GM21576 (cell line): ENCODE results near the gene LPAR1.
"Not testable (repeated sequence)": the region's sequence is repeated elsewhere in the genome, so short reads cannot be mapped to it uniquely, and the experiment has no call there.

Experiments used
- ATAC-seq: cut with Tn5 transposase; IDR thresholded peaks from one replicate; pipeline ENCODE4 v1.9.1; 2021; ENCODE audit warnings: mild to moderate bottlenecking, moderate library complexity; ENCODE audit not compliant: unreplicated experiment

LPAR1 gene, protein sequence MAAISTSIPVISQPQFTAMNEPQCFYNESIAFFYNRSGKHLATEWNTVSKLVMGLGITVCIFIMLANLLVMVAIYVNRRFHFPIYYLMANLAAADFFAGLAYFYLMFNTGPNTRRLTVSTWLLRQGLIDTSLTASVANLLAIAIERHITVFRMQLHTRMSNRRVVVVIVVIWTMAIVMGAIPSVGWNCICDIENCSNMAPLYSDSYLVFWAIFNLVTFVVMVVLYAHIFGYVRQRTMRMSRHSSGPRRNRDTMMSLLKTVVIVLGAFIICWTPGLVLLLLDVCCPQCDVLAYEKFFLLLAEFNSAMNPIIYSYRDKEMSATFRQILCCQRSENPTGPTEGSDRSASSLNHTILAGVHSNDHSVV

DNA sequence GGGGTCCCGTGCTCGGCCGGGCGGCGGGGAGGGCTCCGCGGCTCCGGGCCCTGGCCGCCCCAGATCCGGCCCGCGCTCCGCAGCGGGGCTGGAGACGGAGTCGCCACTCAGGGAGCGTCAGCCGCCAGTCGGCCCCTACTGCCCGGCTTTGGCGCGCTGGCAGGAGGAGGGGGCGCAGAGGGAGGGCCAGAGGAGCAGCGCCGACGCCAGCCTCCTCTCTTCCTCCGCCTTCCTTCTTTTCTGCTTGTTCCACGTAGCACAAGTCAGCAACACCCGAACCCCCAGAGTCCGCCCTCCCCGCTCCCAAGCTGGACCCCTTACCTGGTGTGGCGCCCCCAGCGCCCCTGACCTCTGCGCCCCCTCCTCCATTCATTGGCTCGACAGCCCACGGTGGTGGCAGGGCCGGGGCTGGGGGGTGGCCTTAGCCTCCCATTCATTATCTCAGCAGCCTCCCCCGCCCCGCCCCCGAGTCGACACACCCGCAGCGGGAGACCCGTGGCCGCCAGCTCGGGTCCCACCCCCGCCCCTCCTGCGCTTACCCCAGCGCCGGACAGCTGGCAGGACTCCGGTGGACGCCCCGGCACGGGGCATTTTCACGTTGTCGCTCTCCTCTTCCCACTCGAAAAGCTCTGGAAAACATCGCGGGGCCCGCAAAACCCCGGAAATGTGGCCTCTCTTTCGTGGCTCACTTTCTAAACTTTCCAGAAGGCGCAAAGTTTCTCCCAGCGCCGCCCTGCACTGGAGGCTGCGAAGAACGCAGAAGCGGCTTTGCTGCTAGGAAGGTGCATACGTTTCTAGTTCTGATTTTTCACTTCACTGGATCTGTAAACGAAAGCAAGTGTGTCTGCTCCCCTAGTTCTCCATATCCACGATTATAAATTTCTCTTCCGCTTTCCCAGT lies at the start of gene LPAR1:
Gene LPAR1, minus strand, starts transcription at position 140 of the 900 bp plus-strand sequence. CDS start 66,353 bp downstream, outside the sequence.
- no peak for ATAC-seq

DNA sequence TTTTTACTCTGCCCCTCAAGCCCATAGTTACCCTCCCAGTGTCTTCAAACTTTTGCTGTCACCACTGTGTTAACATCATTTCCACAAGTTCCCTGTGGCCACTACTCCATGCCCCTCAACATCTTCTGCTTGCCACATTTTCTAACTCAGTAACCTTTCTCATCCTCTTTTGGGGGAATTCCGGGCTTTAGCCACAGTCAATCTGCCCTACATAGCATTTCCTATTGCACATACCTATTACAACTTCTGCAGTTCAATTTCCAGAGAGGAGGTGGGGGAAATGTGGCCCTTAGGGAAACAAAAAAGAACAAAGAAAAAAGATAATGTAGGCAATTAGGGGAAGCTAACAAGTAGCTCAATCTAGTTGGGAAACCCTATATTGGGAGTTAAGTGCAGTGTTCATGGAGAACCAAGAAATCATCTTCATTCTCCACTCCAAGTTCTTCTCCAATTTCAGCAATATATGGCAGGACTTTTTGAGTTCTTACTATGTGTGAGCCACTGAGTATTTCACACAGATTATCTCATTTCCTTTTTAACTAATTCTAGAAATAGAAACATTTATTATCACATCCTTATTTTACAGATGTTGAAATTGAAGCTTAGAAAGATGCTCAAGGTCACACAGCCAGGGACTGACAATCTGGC lies 40.2 kb upstream of the LPAR1 start:
- peak; percentile 72 for ATAC-seq

DNA sequence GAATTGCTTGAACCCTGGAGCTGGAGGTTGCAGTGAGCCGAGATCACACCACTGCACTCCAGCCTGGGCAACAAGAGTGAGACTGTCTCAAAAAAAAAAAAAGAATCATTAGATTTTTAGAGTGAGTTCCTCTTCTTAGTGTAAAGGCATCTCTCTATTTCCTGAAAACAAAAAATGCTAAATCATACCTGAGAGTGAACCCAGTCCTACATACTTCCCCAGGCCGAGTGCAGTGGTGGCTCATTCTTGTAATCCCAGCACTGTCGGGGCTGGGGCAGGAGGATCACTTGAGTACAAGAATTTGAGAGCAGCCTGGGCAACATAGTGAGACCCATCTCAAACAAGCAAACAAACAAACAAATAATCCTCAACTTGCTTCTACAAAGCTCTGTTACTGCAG lies 38.2 kb upstream of the LPAR1 start:
- no peak for ATAC-seq

DNA sequence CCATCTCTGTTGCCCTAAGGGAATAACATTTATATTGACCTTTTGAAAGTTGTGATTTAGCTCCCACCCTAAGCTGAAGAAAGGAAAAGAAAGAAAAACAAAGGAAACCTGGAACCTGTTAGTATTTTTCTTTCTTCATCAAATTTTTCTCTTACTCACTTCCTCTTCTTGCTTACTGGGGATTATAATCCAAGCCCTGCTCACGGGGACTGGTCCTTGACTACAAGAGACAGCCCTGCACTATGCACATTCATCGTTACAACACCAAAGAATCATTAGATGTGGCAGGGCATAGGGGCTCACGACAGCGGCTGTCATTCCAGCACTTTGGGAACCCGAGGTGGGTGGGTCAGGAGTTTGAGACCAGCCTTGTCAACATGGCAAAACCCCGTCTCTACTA lies 37.8 kb upstream of the LPAR1 start:
- ATAC-seq = no peak

DNA sequence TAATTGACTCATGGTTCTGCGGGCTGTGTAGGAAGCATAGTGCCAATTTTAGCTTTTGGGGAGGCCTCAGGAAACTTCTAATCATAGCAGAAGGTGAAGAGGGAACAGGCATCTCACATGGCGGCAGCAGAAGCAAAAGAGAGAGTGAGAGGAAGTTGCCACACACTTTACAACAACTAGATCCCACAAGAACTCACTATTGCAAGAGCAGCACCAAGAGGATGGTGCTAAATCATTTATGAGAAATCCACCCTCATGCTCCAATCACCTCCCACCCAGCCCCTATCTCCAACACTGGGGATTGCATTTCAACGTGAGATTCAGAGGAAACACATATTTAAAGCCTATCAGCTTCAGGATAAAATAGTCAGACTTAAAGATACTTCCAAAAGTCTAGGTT lies 36.1 kb upstream of the LPAR1 start:
- no peak for ATAC-seq

DNA sequence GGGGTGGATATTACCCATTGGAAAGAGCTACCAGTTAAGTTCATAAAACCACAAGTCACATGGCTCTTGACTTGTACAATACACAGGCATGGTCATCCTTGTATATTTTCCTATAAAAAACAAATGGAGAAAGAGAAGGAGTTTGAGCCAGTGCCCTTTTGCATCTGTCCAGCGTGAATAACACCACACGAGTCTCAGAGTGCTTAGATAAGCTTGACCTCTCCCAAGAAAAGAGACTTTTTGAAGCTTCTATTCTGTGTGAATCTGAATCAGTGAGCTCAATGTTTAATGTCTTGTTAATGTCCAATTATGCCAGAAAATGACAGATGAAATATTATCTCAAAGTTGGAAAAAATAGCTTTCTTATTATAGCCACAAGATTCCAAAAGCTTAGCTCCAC lies 30.9 kb upstream of the LPAR1 start:
- no peak for ATAC-seq

DNA sequence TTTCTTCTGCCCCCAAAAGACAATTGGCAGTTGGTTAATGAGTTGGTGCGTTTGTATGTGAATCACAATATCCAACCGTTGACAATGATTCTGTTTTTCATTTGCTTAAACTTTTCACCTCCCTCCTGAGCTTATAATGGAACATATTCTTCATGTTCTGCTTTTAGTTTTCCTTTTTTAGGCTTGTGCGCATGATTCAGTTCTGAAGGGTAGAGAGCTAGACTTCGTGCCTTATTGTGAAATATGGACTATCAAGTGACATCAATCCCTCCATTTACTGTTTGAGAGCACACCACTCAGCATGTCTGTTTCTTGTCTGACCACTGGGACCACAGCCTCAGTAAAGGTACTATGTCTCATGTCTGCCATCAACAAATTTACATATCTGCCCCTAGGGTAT lies 30.5 kb upstream of the LPAR1 start:
- no peak for ATAC-seq

DNA sequence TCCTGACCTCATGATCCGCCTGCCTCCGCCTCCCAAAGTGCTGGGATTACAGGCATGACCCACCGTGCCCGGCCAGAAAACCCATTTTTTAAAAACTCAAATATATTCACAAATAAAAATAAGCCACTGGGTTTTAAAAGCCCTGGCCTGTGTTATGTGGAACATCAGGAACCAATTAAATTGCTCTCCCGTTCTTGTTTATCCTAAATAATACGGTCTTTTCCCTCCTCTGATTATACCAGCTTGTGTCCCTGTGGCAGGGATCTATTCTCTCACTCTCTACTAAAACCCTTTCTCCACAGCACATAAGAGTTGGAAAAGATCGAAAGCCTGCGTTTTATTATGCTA lies 30.1 kb upstream of the LPAR1 start:
- no peak for ATAC-seq

DNA sequence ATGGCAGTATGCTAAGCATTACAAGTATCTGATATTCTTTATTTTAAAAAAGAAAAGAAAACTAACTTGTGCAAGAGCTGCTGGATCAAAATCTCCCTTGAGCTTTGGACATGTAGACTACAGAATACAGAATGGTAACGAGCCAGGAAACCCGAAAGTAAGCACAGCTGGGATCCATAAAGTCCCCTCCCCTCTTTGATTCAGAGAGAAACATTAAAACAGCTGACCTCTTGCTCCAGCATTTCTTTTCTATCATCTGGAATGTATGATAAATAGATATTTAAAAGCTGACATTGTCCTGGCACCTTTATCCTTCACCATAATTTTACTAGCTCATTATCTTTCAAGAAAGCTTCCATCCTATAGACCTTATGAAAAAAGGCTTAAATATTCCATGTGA lies 28.2 kb upstream of the LPAR1 start:
- no peak for ATAC-seq

DNA sequence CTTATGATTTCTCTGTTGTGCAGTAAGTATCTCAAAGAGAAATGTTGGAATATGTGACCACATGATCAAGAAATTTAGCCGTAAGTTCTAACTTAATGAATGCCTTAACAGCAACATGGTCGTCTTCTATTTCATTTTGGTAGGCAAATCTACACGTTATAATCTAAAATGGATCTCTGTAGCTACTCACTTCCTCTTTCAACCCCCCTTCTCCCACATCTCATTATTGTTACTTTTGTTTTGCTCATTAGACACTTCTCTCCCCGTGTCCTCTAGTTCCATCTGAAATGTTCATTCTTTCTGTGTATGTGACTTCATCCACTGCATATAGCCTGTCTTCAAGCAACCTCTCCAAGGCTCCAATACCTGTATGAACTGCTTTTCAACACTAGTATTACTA lies 27.1 kb upstream of the LPAR1 start:
- no peak for ATAC-seq

DNA sequence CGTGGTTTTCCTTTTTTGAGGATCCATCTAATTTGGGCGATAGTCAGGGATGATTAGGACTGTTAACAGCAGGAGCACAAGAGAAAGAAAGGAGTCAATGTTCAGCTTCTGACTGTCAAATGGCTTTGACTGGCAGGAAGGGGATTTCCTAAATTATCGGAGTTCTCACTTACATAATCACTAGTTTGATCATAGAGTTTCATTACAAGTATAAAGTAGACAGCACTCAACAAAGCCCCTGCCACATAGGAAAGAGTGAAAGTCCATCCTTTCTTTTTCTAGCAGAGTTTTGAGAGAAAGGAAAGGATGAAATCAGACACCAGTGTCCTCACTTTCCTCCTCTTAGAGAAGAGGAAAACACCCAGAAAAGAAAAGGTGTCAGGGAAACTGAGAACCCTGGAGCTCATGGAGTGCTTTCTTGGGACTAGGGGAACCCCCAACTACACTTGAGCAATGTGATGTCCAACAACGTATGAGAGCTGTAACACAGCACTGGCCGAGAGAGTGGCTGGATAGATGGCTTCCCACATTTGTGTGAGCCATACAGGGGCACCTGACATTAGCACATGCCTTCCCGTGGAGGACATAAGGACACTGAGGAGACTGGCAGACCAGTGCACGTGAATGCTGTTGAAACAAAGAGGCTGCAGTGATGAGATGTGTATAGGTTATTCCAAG lies 26.0 kb upstream of the LPAR1 start:
- no peak for ATAC-seq

DNA sequence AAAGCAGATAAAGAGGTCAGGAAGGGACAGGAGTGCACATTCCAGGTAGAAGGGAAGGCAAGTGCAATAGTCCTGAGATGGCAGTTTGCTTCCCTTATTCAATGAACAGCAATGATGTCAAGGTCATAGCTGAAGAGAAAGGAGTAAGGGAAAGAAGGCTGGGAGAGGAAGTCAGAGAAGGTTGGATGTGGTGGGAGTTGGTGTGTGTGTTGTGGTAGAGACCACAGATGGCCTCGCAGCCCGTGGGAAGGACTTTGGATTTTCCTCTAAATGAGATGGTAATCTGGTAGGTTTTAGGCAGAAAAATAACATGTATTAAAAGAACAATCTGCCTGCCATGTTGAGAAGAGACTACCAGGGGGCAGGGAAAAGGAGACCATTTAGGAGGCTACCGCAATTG lies 25.1 kb upstream of the LPAR1 start:
- no peak for ATAC-seq

DNA sequence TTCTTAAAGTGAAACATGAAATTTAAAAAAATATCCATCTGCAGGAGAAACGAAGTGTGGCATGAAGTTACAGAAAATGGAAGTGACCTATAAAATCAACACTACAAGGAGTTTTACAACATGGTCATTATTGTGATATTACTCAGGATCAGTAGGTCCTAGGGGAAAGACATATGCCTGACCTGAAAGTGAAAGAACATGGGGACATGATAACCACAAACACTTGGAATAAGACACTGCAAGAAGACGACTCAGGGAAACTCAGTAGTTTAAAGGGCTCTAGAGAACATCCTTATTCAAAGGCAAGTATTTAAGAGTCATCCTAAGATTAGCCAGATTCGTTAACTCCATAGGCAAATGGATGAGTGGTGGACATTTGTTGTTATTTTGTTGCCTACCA lies 19.9 kb upstream of the LPAR1 start:
- no peak for ATAC-seq

DNA sequence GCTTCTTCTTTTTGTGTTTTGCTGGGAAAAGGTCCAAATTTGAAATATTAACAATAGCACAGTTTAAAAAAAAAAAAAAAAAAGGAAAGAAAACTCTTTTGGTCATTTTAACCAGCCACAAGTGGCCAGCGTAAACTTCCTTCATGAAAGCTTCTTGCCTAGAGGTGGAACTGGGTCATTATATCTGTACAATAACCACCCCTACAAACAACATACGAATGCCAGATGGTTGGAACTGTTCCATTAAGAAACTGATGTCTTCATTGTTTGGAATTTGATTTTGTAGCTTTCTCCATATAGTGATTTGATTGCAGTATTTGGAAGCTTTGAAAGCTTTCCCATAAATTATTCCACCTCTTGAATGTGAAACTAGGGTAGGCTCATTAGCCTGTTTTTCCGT lies 18.3 kb upstream of the LPAR1 start:
- no peak for ATAC-seq

DNA sequence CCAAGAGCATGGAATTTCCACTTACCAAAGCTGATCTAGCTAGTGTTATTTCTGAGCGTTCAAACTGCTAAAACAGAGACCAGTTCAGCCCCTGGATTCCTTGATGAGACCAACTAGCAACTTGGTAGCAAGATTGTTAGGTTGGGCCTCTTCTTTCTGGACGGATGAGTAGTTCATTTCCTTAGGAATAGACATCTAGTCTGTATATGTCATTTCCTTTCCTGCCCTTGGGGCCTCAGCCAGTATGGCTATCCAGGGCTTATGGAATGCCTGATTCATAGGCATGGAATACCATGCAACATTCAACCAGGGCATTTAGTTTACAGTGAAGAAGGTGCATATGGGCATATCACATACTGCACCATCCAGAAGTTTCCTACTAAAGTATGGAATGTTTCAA lies 14.5 kb upstream of the LPAR1 start:
- no peak for ATAC-seq

DNA sequence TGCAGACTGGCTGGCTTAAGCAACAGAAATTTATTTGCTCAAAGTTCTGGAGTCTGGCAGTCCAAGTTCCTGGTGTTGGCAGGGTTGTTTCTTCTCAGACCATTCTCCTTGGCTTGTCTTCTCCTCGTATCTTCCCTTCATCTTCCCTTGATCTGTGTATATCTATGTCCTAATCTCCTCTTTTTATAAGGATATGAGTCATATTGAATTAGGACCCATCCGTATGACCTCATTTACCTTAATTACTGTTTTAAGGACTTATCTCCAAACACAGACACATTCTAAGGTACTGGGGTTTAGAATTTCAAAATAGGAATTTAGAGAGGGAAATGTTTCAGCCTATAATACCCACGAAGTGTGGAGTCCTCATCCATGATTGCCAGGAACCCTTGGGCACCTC lies 13.1 kb upstream of the LPAR1 start:
- no peak for ATAC-seq

DNA sequence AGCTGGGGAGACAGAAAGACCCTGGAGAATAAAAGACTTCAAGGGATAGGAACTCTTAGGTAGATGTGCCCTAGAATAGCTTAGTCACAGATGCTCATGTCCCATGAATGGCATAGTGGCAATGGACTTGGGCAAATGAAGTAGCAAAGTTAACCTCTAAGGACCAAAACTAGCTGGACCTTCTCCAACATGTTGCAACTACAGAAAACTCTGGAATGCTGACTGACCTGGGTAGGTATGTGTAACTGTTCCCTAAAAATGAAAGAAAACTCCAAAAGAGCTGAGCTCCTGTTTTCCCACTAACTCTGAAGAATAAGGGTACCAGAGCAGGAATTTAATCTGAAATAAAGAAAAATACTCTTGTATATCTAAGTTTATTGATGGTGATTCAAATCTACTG lies 12.5 kb upstream of the LPAR1 start:
- no peak for ATAC-seq

DNA sequence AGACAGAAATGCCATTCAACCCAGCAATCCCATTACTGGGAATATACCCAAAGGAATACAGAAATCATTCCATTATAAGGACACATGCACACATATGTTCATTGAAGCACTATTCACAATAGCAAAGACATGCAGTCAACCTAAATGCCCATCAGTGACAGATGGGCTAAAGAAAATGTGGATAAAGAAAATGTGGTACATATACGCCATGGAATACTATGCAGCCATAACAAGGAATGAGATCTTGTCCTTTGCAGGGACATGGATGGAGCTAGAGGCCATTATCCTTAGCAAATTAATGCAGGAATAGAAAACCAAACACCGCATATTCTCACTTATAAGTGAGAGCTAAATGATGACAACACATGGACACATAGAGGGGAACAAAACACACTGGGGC lies 9.0 kb upstream of the LPAR1 start:
- ATAC-seq = not testable (repeated sequence)

DNA sequence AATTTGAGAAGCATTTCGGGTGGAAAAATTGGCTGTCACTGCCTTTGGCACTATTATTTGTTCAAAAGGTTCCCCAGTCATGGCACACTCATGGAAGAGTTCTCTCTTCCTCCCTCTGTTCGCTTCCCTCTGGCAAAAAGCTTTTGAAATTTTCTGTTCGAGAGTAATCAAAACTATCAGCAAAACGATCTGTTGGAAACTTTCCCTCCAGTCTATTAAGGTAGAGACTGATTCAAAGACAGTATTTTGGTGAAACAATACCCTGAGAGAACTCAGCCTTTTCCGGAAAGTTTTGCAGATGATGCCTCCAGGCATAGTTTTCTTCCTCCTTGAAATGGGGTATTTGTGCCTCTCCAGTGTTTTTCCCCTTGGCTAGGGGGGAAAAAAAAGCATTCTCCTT lies 3.6 kb upstream of the LPAR1 start:
- no peak for ATAC-seq

DNA sequence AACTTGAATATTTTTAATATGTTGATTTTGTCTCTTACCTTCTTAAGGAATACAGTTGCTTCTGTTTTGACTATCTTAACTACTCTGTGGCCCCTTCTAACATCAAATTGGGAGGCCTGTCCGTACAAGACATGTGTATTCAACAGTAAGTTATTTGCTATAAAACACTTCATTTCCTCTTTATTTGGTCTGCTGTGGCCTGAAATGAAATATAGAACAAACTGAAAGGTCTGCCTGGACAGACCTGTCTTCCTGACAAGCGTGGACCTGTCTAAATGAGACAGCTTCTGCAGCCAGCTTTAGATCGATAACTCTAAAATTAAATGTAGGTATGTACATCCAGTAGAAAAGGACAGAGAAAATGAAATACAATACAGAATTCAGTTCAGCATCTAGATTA lies 2.2 kb upstream of the LPAR1 start:
- no peak for ATAC-seq

DNA sequence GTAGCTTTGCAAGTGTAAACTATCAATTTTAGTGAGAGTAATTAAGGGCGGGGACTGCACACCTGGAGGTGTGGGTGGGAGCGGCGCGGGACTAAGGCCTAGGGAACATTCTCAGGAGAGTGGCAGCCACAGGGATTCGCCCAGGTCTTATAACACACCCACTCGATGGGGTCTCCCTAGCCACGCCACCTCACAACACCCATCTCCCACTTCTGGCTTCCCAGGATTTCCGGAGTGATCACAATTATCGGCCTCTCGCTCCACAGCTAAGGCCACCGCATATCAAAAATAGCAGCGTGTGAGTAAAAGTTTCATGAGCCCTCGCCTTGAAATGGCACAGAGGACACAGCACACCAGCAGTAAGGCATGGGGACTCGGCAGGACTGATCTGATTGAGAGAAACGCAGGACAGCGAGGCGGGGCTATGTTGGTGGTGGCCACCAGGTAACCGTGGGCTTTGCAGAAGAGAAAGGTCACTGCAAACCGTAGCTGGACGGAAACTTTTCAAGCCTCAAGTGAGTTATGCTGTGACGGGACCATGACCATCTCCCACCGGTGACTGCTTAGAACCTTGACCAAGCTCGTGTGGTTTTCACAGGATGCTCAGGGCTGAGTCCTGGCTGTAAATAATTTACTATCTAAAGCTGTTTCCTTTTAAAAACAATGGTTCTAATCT lies 1.1 kb upstream of the LPAR1 start:
- no peak for ATAC-seq
